Measurements from ENCODE around the gene CRYBA2. TPM values are rescaled to one million over a fixed set of nuclear protein-coding genes. Genes with fewer than 3 reads are reported as not detected.

The CRYBA2 gene
- total and polyA plus RNA-seq, 2 donors (not counting 3 experiments of a cell fraction or from before 2014, with no cell fraction given), result not detected

DNA sequence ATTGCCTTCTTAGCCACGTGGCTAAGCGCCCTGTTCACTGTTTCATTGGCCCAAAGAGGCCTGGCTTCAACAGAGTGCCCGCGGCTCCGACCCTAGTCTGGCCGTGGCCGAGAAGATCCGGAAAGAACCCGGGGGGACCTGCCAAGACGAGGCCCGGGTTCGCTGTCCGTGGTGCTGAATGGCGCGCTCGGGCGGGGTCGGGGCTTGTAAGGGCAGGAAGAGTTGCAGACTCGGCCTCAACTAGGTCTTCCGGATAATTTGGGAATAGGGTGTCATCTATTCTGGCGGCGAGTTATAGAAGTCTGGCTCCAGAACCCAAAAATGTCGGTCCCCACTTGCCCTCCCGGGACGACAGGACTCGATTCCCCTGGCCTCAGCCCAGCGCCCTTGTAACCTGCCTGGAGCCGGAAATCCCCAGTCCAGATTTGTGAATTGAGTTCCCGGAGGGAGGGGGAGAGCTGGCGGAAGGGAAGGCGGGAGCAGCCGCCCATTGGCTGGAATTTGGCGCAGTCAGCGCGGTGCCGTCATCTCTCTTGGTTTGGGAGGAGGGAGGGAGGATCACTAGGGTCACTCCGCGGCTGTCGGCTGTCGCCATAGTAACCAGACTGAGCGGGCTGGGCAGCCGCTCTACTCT is 30.2 kb downstream of the CRYBA2 start:
- ChIA-PET POLR2A (no interaction called here), CTCF (interaction anchor here (6.4 kb wide), 1 partner anchor 17 kb away, joined by 45 read pairs; no protein-coding TSS in a partner anchor)
- Histone ChIP-seq H3K79me2 (ENCODE audit: control insufficient read depth, insufficient read depth, low read length) (no peaks in the 10 kb centered on the region), H3K4me1 (ENCODE audit: control insufficient read depth, extremely low read depth, insufficient read depth, low read length) (no peaks in the 10 kb centered on the region), H3K9ac (replicated peaks; ENCODE audit: extremely low read depth, insufficient read depth, low read length) (no peak overlapping the region), H3K36me3 (ENCODE audit: control insufficient read depth in 2 of 2, extremely low read depth in 1 of 2, insufficient read depth in 2 of 2, low read length in 2 of 2) (no peaks in the 10 kb centered on the region), H3K4me2 (ENCODE audit: insufficient read depth, low read length) (no peak overlapping the region), H3K27ac (ENCODE audit: insufficient read depth, low read depth, low read length) (no peak overlapping the region), H3K4me3 (replicated peaks in 1 of 3; ENCODE audit: insufficient read depth in 1 of 3, low read depth in 1 of 3, low read length in 3 of 3) (no peak overlapping the region), H3K9me3 (replicated peaks; ENCODE audit: control insufficient read depth, insufficient read depth, low read length) (no peaks in the 10 kb centered on the region), H3K27me3 (ENCODE audit: control insufficient read depth in 2 of 2, insufficient read depth in 2 of 2, low read length in 2 of 2) (peaks cover 41 to 60% of the 10 kb centered on the region in 2 experiments), H2AFZ (ENCODE audit: low read depth, low read length) (no peak overlapping the region), H3K9me1 (replicated peaks; ENCODE audit: control insufficient read depth, extremely low read depth, insufficient read depth, low read length) (no peaks in the 10 kb centered on the region), H4K20me1 (replicated peaks; ENCODE audit: control insufficient read depth, extremely low read depth, insufficient read depth, low read length) (no peaks in the 10 kb centered on the region)
- BruUV-seq (replicated peaks), result no TSS peak
- dilution Hi-C loops (cut with MboI; ENCODE audit: extremely low pct_ligation_motif_present, low sequenced_read_pairs) (no loop called here), intact Hi-C loops (cut with micrococcal nuclease) (no loop called here)
- no peak for DNase-seq (ENCODE audit: low read depth, low spot score)
- TF ChIP-seq EZH2 (IDR thresholded peaks at IDR 0.05; ENCODE audit: borderline replicate concordance, low read depth, low read length, severe bottlenecking) (no peak), FOS (IDR thresholded peaks at IDR 0.05; ENCODE audit: borderline replicate concordance, insufficient read depth, low read length) (no peak), JUN (IDR thresholded peaks at IDR 0.05; ENCODE audit: borderline replicate concordance, insufficient read depth, insufficient read length, low read depth) (no peak), MYC (IDR thresholded peaks at IDR 0.05; ENCODE audit: low read depth, low read length) (no peak), POLR2AphosphoS5 (IDR thresholded peaks at IDR 0.05; ENCODE audit: insufficient read depth, low read depth, low read length) (no peak), POLR2A (IDR thresholded peaks at IDR 0.05; ENCODE audit: low read depth, low read length) (no peak), GATA2 (IDR thresholded peaks at IDR 0.05; ENCODE audit: insufficient read depth, insufficient read length, low read depth, low read length) (no peak)
- TF ChIP-seq, protein P1, sequence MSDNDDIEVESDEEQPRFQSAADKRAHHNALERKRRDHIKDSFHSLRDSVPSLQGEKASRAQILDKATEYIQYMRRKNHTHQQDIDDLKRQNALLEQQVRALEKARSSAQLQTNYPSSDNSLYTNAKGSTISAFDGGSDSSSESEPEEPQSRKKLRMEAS (IDR thresholded peaks at IDR 0.05; ENCODE audit: insufficient read depth, insufficient read length), result no peak
- TF ChIP-seq, protein P2, sequence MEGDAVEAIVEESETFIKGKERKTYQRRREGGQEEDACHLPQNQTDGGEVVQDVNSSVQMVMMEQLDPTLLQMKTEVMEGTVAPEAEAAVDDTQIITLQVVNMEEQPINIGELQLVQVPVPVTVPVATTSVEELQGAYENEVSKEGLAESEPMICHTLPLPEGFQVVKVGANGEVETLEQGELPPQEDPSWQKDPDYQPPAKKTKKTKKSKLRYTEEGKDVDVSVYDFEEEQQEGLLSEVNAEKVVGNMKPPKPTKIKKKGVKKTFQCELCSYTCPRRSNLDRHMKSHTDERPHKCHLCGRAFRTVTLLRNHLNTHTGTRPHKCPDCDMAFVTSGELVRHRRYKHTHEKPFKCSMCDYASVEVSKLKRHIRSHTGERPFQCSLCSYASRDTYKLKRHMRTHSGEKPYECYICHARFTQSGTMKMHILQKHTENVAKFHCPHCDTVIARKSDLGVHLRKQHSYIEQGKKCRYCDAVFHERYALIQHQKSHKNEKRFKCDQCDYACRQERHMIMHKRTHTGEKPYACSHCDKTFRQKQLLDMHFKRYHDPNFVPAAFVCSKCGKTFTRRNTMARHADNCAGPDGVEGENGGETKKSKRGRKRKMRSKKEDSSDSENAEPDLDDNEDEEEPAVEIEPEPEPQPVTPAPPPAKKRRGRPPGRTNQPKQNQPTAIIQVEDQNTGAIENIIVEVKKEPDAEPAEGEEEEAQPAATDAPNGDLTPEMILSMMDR (IDR thresholded peaks at IDR 0.05; ENCODE audit: extremely low read depth in 1 of 2, insufficient read depth in 1 of 2, low read depth in 1 of 2, low read length in 2 of 2), result no peak
- FAIRE-seq, result no peak
